GM21576 (cell line): ENCODE measurements around the gene APOBEC3B.
"Not testable (repeated sequence)": the region's sequence is repeated elsewhere in the genome, so short reads cannot be mapped to it uniquely, and the experiment has no call there.

Source experiments
- ATAC-seq: cut with Tn5 transposase; IDR thresholded peaks from one replicate; pipeline ENCODE4 v1.9.1; 2021; ENCODE audit warnings: mild to moderate bottlenecking, moderate library complexity; ENCODE audit not compliant: unreplicated experiment

APOBEC3B gene

GRCh38 chr22:38981992-38982927, at the start of gene APOBEC3B:
TSS of gene APOBEC3B (plus strand) at chr22:38982347. CDS start at chr22:38982454, 107 bp downstream.
- peak; percentile 55 for ATAC-seq

GRCh38 chr22:38935023-38935422, 47.1 kb upstream of the APOBEC3B start:
- no peak for ATAC-seq

- ATAC-seq: no peak
These were observed 46.5 kb upstream of the APOBEC3B start for GRCh38 chr22:38935616-38936015.

- no peak for ATAC-seq
These were observed 45.6 kb upstream of the APOBEC3B start for GRCh38 chr22:38936562-38936961.

- no peak for ATAC-seq
These were observed 45.1 kb upstream of the APOBEC3B start for GRCh38 chr22:38937036-38937435.

GRCh38 chr22:38937541-38937940, 44.6 kb upstream of the APOBEC3B start:
- no peak for ATAC-seq

- no peak for ATAC-seq
These were observed 43.9 kb upstream of the APOBEC3B start for GRCh38 chr22:38938221-38938620.

- no peak for ATAC-seq
These were observed 43.2 kb upstream of the APOBEC3B start for GRCh38 chr22:38938925-38939324.

GRCh38 chr22:38940811-38941384, 41.2 kb upstream of the APOBEC3B start:
- no peak for ATAC-seq

- peak; percentile 51 for ATAC-seq
These were observed 40.6 kb upstream of the APOBEC3B start for GRCh38 chr22:38941488-38941987.

- no peak for ATAC-seq
These were observed 39.4 kb upstream of the APOBEC3B start for GRCh38 chr22:38942702-38943101.

GRCh38 chr22:38943201-38943600, 38.9 kb upstream of the APOBEC3B start:
- ATAC-seq: no peak

GRCh38 chr22:38943882-38944281, 38.3 kb upstream of the APOBEC3B start:
- ATAC-seq: no peak

- ATAC-seq: no peak
These were observed 37.5 kb upstream of the APOBEC3B start for GRCh38 chr22:38944653-38945052.

GRCh38 chr22:38945706-38946338, 36.3 kb upstream of the APOBEC3B start:
- ATAC-seq: not testable (repeated sequence)

- ATAC-seq: no peak
These were observed 35.4 kb upstream of the APOBEC3B start for GRCh38 chr22:38946771-38947170.

- ATAC-seq: no peak
These were observed 34.6 kb upstream of the APOBEC3B start for GRCh38 chr22:38947321-38948140.

- ATAC-seq: no peak
These were observed 33.8 kb upstream of the APOBEC3B start for GRCh38 chr22:38948181-38948940.

GRCh38 chr22:38949889-38950405, 32.2 kb upstream of the APOBEC3B start:
- no peak for ATAC-seq
